Measurements from ENCODE around the gene WWC2.

WWC2 gene

DNA sequence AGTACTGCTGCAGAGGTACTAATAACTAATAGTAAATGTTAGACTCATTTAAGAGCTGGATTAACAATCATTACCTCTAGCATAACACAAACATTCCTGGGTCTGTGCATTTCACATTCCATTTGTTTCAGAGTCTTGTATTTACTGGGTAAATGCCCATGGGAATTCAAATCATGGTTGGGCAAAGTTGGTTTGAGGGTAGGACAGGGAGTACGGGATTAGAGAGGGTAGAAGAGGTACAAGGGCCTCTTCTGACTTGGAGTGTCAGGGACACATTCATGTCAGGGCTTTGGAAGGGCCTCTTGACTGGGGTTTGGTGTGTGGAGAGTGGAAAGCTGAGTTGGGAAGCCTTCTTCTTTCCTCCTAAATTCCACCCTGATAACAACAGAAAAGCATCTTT is 65.9 kb downstream of the WWC2 start:
- Histone ChIP-seq H3K36me3 (ENCODE audit: control insufficient read depth, low read length) (no peaks in the 10 kb centered on the region), H3K4me3 (ENCODE audit: low read length) (no peak overlapping the region), H3K27me3 (ENCODE audit: control insufficient read depth, low read length) (no peaks in the 10 kb centered on the region), H3K27ac (ENCODE audit: low read depth, low read length) (no peak overlapping the region), H3K4me1 (ENCODE audit: control insufficient read depth, low read length) (no peaks in the 10 kb centered on the region), H3K9me3 (ENCODE audit: control insufficient read depth, insufficient read depth, low read length) (no peaks in the 10 kb centered on the region), H3K79me2 (ENCODE audit: control insufficient read depth, low read length) (no peaks in the 10 kb centered on the region), H3K9me2 (replicated peaks; ENCODE audit: control insufficient read depth, low read length) (no peaks in the 10 kb centered on the region), H3F3A (ENCODE audit: control insufficient read depth, insufficient read depth) (no peaks in the 10 kb centered on the region), H4K20me1 (ENCODE audit: control insufficient read depth, insufficient read depth, low read depth, low read length) (no peaks in the 10 kb centered on the region), H3K4me2 (ENCODE audit: low read length) (no peak overlapping the region)
- TF ChIP-seq, protein P1, sequence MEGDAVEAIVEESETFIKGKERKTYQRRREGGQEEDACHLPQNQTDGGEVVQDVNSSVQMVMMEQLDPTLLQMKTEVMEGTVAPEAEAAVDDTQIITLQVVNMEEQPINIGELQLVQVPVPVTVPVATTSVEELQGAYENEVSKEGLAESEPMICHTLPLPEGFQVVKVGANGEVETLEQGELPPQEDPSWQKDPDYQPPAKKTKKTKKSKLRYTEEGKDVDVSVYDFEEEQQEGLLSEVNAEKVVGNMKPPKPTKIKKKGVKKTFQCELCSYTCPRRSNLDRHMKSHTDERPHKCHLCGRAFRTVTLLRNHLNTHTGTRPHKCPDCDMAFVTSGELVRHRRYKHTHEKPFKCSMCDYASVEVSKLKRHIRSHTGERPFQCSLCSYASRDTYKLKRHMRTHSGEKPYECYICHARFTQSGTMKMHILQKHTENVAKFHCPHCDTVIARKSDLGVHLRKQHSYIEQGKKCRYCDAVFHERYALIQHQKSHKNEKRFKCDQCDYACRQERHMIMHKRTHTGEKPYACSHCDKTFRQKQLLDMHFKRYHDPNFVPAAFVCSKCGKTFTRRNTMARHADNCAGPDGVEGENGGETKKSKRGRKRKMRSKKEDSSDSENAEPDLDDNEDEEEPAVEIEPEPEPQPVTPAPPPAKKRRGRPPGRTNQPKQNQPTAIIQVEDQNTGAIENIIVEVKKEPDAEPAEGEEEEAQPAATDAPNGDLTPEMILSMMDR (IDR thresholded peaks at IDR 0.05; ENCODE audit: low read depth, low read length, poor library complexity, severe bottlenecking): no peak
- no peak for TF ChIP-seq EZH2phosphoT487 (IDR thresholded peaks at IDR 0.05; ENCODE audit: borderline replicate concordance, low read length)

DNA sequence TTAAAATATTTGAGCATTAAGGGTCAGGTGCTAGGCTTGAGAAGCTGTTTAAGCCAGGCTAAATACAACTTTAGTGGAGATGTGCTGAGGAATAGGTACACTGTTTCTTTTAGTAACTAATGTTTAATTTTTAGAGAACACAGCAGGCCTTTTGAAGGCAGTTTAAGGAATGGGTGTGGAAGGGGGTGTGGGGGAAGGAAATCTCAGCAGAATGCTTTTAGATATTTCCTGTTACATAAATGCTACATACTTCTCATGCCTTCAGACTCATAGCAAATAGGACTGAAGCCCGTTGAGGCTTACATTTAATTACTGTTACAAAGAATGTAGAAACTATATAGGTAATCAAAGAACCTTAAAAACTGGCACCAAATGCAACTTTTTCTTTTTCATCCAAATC is 66.3 kb downstream of the WWC2 start:
- H3K4me1 ChIP-seq (ENCODE audit: control insufficient read depth, low read length): no peaks in the 10 kb centered on the region
- no peak overlapping the region for H3K4me2 ChIP-seq (ENCODE audit: low read length)
- H3K4me3 ChIP-seq (ENCODE audit: low read length): no peak overlapping the region
- H3K27ac ChIP-seq (ENCODE audit: low read depth, low read length): no peak overlapping the region
- H3F3A ChIP-seq (ENCODE audit: control insufficient read depth, insufficient read depth): no peaks in the 10 kb centered on the region
- H3K27me3 ChIP-seq (ENCODE audit: control insufficient read depth, low read length): no peaks in the 10 kb centered on the region
- no peaks in the 10 kb centered on the region for H4K20me1 ChIP-seq (ENCODE audit: control insufficient read depth, insufficient read depth, low read depth, low read length)
- no peak for TF ChIP-seq EZH2phosphoT487 (IDR thresholded peaks at IDR 0.05; ENCODE audit: borderline replicate concordance, low read length)
- TF ChIP-seq, protein P1 (IDR thresholded peaks at IDR 0.05; ENCODE audit: low read depth, low read length, poor library complexity, severe bottlenecking): no peak
- H3K36me3 ChIP-seq (ENCODE audit: control insufficient read depth, low read length): no peaks in the 10 kb centered on the region
- no peaks in the 10 kb centered on the region for H3K9me2 ChIP-seq (replicated peaks; ENCODE audit: control insufficient read depth, low read length)
- no peaks in the 10 kb centered on the region for H3K9me3 ChIP-seq (ENCODE audit: control insufficient read depth, insufficient read depth, low read length)
- no peaks in the 10 kb centered on the region for H3K79me2 ChIP-seq (ENCODE audit: control insufficient read depth, low read length)

DNA sequence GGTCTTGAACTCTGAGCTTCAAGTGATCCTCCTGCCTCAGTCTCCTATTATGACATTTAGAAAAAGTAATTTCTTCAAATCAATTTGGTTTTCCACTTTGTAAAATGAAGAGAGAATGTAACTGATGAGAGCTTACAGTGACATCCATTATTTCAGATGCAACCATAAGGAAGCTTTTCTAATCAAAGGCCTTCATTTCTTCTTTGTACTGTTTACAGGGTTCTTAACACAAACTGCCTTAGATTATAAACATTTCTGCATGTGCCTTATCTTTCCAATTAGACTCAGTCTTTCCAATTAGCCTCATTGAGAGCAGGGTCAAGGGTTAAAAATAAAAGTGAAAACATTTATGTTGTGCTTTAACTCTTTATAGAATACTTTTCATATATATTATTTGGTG is 71.8 kb downstream of the WWC2 start:
- no peaks in the 10 kb centered on the region for H3K79me2 ChIP-seq (ENCODE audit: control insufficient read depth, low read length)
- H4K20me1 ChIP-seq (ENCODE audit: control insufficient read depth, insufficient read depth, low read depth, low read length): no peaks in the 10 kb centered on the region
- no peaks in the 10 kb centered on the region for H3F3A ChIP-seq (ENCODE audit: control insufficient read depth, insufficient read depth)
- no peaks in the 10 kb centered on the region for H3K36me3 ChIP-seq (ENCODE audit: control insufficient read depth, low read length)
- no peaks in the 10 kb centered on the region for H3K27me3 ChIP-seq (ENCODE audit: control insufficient read depth, low read length)
- H3K4me3 ChIP-seq (ENCODE audit: low read length): no peak overlapping the region
- TF ChIP-seq EZH2phosphoT487 (IDR thresholded peaks at IDR 0.05; ENCODE audit: borderline replicate concordance, low read length): no peak
- TF ChIP-seq, protein P1 (IDR thresholded peaks at IDR 0.05; ENCODE audit: low read depth, low read length, poor library complexity, severe bottlenecking): no peak
- no peaks in the 10 kb centered on the region for H3K4me1 ChIP-seq (ENCODE audit: control insufficient read depth, low read length)
- no peaks in the 10 kb centered on the region for H3K9me2 ChIP-seq (replicated peaks; ENCODE audit: control insufficient read depth, low read length)
- H3K4me2 ChIP-seq (ENCODE audit: low read length): no peak overlapping the region
- H3K27ac ChIP-seq (ENCODE audit: low read depth, low read length): no peak overlapping the region
- no peaks in the 10 kb centered on the region for H3K9me3 ChIP-seq (ENCODE audit: control insufficient read depth, insufficient read depth, low read length)

Data from DOHH2 (cell line).